Activated CD8-positive, alpha-beta memory T cell treated with anti-CD3 and anti-CD28 coated beads, Interleukin-2, amount 10 ng/mL, durations not matched to agents 7 days and 5 days (primary cell): Measurements from ENCODE around the gene RAB28. TPM values are rescaled to one million over a fixed set of nuclear protein-coding genes. Genes with fewer than 3 reads are reported as not detected.

Experiments used
- ATAC-seq: fragments of 150-1000 bp; cut with Tn5 transposase; one replicate; pipeline ENCODE4 v1.10.0; 2021; ENCODE audit warnings: moderate library complexity
- CTCF ChIA-PET: fragments of 350-600 bp; sonication (Branson Sonifier 250); formaldehyde crosslinking; loops from one replicate; lab custom pipeline; 2021; ENCODE audit warnings: antibody characterized with exemption; lab: Charles Lee
- DNase-seq: peaks from one replicate; pipeline ENCODE4 v3.0.0-alpha.2; 2020
- H3K27ac Mint-ChIP-seq: one replicate; pipeline ENCODE4 v1.8.0; 2021; ENCODE audit warnings: mild to moderate bottlenecking, mixed read lengths
- H3K27me3 Mint-ChIP-seq: one replicate; pipeline ENCODE4 v1.8.0; 2021; ENCODE audit warnings: mixed read lengths
- H3K36me3 Mint-ChIP-seq: one replicate; pipeline ENCODE4 v1.8.0; 2021; ENCODE audit warnings: mild to moderate bottlenecking, mixed read lengths
- H3K4me1 Mint-ChIP-seq: one replicate; pipeline ENCODE4 v1.8.0; 2021; ENCODE audit warnings: mixed read lengths
- H3K4me3 Mint-ChIP-seq: one replicate; pipeline ENCODE4 v1.8.0; 2021; ENCODE audit warnings: mild to moderate bottlenecking, moderate library complexity, mixed read lengths
- H3K9me3 Mint-ChIP-seq: one replicate; pipeline ENCODE4 v1.8.0; 2022; ENCODE audit warnings: low read depth, mixed read lengths
- total RNA-seq, 2 experiments: library from RNA; stranded (reverse); gene quantifications; one replicate each; pipeline ENCODE4 v1.2.3, GENCODE V29; 2021

RAB28 gene
- total RNA-seq, 2 experiments from 2014 or later = 13.7 to 19.0 TPM

DNA sequence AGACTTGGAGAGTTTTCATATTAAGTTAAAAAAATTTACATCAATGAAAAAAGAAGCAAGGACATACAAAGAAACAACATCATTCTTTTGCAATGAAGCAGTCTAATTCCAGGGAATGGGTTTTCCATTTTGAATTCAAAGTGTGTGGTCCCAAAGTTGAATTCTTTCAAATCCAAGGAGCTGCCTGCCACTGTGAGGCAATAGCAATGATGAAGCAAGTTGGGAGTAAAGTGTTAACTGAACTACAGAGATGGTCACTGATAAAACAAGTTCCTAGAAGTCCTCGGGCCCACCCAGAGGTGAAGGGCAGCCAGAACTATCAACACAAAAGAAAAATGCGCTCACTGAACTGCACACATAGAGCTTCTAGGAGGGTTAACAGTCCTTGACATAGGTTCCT, 115.9 kb downstream of the RAB28 start:
- CTCF ChIA-PET = no interaction called here
- DNase-seq (no peak), ATAC-seq (no peak)
- H3K27me3 Mint-ChIP-seq = no peaks in the 10 kb centered on the region
- H3K36me3 Mint-ChIP-seq = peaks cover 4% of the 10 kb centered on the region
- no peaks in the 10 kb centered on the region for H3K9me3 Mint-ChIP-seq
- no peaks in the 10 kb centered on the region for H3K4me1 Mint-ChIP-seq
- no peak overlapping the region for H3K4me3 Mint-ChIP-seq
- H3K27ac Mint-ChIP-seq = no peak overlapping the region

DNA sequence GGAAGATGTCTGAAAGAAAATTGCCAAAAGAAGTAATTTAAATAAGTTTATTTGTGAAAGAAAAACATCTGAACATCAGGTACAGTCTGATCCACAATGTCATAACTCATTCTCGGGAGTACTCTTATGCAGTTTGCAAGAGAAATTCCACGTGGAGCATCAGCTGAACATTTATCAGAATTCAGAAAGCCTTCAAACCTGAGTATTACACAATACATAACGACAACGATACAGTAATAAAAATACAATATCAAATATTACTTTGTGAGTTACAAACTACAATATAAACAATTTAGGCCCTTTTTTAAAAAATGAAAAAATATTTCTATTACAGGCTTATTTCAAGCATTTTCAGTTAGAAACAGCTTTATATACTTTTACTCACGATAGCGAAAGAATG, 116.4 kb downstream of the RAB28 start:
- H3K27me3 Mint-ChIP-seq = no peaks in the 10 kb centered on the region
- DNase-seq = no peak
- CTCF ChIA-PET = no interaction called here
- peaks cover 4% of the 10 kb centered on the region for H3K36me3 Mint-ChIP-seq
- H3K9me3 Mint-ChIP-seq = no peaks in the 10 kb centered on the region
- H3K4me1 Mint-ChIP-seq = no peaks in the 10 kb centered on the region
- H3K4me3 Mint-ChIP-seq = no peak overlapping the region
- no peak for ATAC-seq
- H3K27ac Mint-ChIP-seq = no peak overlapping the region

DNA sequence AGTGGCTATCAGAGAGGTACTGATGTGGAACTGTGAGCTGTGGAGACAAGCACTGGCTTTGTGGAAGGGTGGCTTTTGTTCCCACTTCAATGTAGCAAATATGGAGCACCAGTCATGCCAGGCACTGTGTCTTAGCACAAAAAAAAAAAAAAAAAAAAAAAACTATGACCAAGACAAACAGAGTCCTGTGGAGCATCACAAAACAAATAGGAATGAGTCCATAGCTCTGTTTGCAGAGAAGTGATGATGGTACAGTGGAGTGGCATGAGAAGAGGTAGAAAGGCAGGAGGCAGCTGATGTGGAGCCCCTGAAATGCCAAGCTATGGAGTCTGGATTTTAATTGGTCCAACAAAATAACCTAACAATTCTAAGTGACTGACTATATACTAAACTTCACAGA, 116.9 kb downstream of the RAB28 start:
- CTCF ChIA-PET = no interaction called here
- H3K4me1 Mint-ChIP-seq = no peaks in the 10 kb centered on the region
- H3K4me3 Mint-ChIP-seq = no peak overlapping the region
- H3K27ac Mint-ChIP-seq = no peak overlapping the region
- ATAC-seq = no peak
- DNase-seq = no peak
- no peaks in the 10 kb centered on the region for H3K27me3 Mint-ChIP-seq
- H3K9me3 Mint-ChIP-seq = no peaks in the 10 kb centered on the region
- H3K36me3 Mint-ChIP-seq = peaks cover 4% of the 10 kb centered on the region

DNA sequence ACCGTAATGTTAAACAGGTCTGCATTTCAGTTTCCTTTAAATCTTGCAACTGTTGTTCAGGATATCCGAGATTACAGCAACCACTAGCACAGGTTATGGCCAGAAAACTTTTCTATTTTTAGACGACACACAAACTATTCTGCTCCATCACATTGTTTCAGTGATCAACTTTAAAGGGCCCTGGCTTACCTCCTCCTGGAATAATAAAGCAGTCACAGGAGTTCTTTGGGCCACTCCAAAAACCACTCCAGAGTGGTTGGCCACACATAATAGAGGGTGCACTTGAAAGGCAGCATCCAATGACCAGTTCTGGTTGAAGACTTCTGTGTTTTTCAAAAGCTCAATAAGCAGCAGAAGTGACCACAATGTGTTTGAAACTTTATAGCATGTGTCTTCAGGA, 118.9 kb downstream of the RAB28 start:
- Mint-ChIP-seq H3K27ac (no peak overlapping the region), H3K4me3 (no peak overlapping the region), H3K4me1 (no peaks in the 10 kb centered on the region), H3K27me3 (no peaks in the 10 kb centered on the region), H3K36me3 (peaks cover 4% of the 10 kb centered on the region), H3K9me3 (no peaks in the 10 kb centered on the region)
- CTCF ChIA-PET = no interaction called here
- ATAC-seq = no peak
- no peak for DNase-seq

DNA sequence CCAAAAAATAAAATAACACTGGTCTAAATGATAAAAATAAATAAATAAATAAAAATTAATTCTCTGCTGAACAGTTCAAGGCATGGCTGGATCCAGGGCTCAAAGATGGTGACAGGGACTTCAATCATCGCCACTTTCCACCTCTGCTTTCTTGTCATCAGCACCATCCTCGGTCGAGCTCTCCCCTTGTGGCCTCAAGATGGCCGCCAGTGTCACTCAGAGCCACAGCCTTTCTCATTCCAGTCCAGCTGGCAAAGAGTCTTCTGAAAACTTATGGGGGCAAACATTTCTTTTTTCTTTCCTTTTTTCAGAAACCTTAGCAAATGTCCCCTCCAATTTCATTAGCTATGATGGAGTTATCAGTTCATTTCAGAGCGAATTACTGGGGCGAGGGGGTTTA, 119.5 kb downstream of the RAB28 start:
- Mint-ChIP-seq H3K4me1 (no peaks in the 10 kb centered on the region), H3K27ac (no peak overlapping the region), H3K4me3 (no peak overlapping the region), H3K36me3 (peaks cover 4% of the 10 kb centered on the region), H3K27me3 (no peaks in the 10 kb centered on the region), H3K9me3 (no peaks in the 10 kb centered on the region)
- ATAC-seq (no peak), DNase-seq (no peak)
- CTCF ChIA-PET = no interaction called here

DNA sequence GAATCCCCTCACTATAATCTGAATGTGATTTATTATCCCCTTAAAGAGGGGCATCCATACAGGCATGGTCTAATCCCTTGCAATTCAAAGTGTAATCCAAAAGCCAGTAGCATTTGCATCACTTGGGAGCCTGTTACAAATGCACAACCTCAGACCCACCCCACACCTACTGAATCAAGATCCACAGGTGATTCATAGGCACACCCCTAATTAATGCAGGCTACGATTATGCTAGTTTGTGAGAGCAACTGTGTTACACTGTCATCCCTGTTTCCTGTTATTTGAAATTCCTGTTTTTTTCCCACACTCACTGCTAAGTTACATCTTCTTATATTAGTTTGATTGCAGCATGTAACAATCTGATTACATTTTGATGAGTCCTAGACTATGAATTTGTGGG, 120.0 kb downstream of the RAB28 start:
- DNase-seq (no peak), ATAC-seq (no peak)
- Mint-ChIP-seq H3K27me3 (no peaks in the 10 kb centered on the region), H3K4me1 (no peaks in the 10 kb centered on the region), H3K9me3 (no peaks in the 10 kb centered on the region), H3K27ac (no peak overlapping the region), H3K36me3 (peaks cover 4% of the 10 kb centered on the region), H3K4me3 (no peak overlapping the region)
- CTCF ChIA-PET = no interaction called here

DNA sequence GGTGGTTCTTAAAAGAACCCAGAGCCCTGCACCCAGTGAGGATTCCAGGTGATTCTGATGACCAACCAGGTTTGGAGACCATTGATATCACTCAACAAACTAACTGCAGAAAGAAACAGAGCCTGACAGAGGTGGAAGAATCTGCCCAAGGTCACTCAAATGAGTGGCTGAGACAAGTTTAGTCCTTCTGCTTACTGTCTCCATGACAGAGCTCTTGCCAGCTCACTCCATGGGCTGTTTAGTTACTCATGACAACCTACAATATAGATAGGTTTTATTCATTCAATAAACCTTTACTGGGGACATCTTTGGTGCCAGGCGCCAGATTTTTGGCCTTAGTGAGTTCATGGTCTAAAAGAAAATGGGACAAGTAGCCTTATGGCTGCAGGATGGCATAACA, 124.3 kb downstream of the RAB28 start:
- Mint-ChIP-seq H3K27me3 (no peaks in the 10 kb centered on the region), H3K4me3 (no peak overlapping the region), H3K9me3 (no peaks in the 10 kb centered on the region), H3K4me1 (no peaks in the 10 kb centered on the region), H3K36me3 (peaks cover 7% of the 10 kb centered on the region), H3K27ac (no peak overlapping the region)
- ATAC-seq (no peak), DNase-seq (no peak)
- CTCF ChIA-PET = no interaction called here

DNA sequence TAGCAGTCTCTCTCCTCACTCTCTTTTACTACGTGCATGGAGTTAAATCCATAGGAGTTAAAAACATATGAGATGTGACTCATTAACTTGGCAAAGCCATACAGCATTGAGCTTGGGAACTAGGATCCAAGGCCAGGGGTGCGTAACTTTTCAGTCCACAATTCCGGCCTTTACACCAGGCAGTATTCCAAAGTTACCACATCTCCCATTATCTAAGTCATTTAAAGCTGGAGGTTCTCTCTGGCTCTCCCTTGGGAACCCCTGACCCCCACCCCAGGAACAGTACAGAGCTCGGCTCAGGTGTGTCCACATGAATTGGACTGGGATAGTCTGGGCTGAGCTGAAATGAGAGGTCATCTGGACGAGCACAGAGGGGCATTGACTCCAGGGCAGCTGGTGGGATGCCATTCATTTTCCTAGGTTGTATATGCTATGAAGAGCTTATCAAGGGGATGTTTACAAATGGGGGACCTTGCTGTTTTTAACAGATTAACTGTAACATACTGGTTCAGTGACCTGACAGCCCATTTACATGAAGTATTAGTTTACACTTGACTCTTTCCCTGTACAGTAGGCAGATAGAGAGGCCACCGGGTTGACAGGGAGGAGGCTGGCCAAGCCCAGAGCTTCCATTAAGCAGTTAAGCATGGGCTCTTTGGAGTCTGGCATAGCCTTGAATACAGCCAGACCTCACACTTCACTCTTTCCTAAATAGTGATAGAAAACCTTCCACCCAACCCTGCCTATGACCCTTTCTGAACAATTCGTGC, 128.8 kb downstream of the RAB28 start:
- Mint-ChIP-seq H3K36me3 (peaks cover 8% of the 10 kb centered on the region), H3K27ac (no peak overlapping the region), H3K4me3 (no peak overlapping the region), H3K9me3 (no peaks in the 10 kb centered on the region), H3K4me1 (no peaks in the 10 kb centered on the region), H3K27me3 (no peaks in the 10 kb centered on the region)
- DNase-seq (no peak), ATAC-seq (no peak)
- CTCF ChIA-PET = no interaction called here

DNA sequence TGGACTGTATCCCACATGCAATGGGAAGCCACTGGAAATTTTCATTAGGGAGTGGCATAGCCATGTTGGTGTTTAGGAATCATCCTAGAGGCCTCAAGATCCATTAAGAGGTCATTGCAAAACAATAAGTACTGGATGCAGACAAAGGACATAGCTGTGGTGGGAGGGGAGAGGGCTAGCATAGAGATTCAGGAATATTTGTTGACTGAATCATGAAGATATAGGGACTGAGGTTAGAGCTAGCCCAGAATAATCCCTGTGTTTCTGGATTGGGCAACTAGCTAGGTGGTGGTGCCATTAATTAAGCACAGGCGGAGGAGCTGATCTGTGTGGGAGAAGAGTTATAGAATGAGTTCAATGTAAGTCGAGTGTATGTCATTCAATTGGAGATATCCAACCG, 135.0 kb downstream of the RAB28 start:
- CTCF ChIA-PET = no interaction called here
- Mint-ChIP-seq H3K27me3 (no peaks in the 10 kb centered on the region), H3K4me3 (no peak overlapping the region), H3K27ac (no peak overlapping the region), H3K9me3 (peaks cover 6% of the 10 kb centered on the region), H3K4me1 (peaks cover 8% of the 10 kb centered on the region), H3K36me3 (peaks cover 6% of the 10 kb centered on the region)
- no peak for DNase-seq
- no peak for ATAC-seq

DNA sequence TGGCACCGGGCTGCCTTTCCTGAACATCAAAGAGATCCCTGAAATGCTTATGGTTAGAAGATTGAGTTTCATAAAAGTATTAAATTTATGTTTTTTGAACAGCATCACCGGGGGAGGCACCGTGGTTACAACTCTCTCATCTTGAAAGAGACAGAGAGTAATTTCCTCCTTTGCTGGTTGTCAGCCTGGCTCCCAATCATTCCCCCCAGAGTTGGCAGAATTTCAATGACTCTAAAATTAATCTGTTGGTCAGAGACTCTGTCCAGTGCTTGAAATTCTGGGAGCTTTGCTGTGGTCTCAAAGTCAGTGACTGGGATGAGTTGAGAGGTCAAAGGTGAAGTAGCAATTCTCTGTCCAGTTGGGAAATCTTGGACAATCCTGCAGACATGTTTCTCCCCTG, 135.9 kb downstream of the RAB28 start:
- H3K9me3 Mint-ChIP-seq = peaks cover 6% of the 10 kb centered on the region
- no peak overlapping the region for H3K4me3 Mint-ChIP-seq
- CTCF ChIA-PET = no interaction called here
- H3K27me3 Mint-ChIP-seq = no peaks in the 10 kb centered on the region
- H3K27ac Mint-ChIP-seq = no peak overlapping the region
- peaks cover 6% of the 10 kb centered on the region for H3K36me3 Mint-ChIP-seq
- ATAC-seq (no peak), DNase-seq (no peak)
- peaks cover 8% of the 10 kb centered on the region for H3K4me1 Mint-ChIP-seq

DNA sequence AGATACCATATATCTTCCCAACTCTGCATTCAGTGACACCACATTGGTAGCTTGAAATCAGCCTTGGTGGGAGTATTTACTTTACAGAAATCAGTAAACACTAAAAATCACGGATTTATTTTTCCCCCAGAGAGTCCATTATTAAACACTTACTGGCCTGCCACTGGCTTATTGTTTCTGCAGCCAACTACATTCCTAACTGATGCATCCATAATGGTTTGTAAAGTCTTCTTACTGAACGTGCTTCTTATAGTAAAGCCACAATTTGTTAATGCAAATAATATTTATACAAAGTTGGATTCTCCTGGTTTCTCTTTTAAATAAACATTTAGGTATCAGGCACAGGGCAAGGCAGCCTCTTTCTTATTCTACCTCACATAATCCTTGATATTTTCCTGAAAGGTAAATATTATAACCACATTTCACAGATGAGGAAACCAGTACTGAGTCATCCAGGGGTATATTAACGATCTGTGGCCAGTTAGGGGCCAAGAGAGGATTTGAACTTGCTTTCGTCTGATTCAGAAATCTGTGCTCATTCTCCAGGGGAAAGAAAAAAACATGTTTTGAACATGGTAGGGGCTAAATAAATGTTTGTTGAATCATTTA, 136.5 kb downstream of the RAB28 start:
- H3K27ac Mint-ChIP-seq = no peak overlapping the region
- CTCF ChIA-PET = no interaction called here
- no peak overlapping the region for H3K4me3 Mint-ChIP-seq
- no peak for DNase-seq
- H3K36me3 Mint-ChIP-seq = peaks cover 5% of the 10 kb centered on the region
- peaks cover 8% of the 10 kb centered on the region for H3K4me1 Mint-ChIP-seq
- no peak for ATAC-seq
- H3K9me3 Mint-ChIP-seq = peaks cover 6% of the 10 kb centered on the region
- no peaks in the 10 kb centered on the region for H3K27me3 Mint-ChIP-seq

DNA sequence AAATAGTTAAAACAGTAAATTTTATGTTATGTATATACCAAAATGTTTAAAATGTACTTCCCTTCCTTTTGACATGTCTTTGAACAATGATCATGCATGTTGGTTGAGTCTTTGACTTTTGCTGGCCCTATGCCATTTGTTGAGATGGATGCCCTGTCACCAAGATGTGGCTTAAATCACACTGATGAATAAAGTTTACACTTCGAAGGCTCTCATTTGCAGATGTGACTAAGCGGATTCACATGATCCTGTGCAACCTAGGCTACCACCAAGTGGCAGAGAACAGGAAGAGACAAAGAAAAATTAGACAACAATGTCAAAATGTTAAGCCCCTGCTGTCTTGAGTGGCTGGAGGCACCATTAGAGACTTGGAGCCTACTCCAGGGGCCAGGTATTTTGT, 139.9 kb downstream of the RAB28 start:
- H3K4me3 Mint-ChIP-seq = no peak overlapping the region
- peaks cover 6% of the 10 kb centered on the region for H3K9me3 Mint-ChIP-seq
- ATAC-seq (no peak), DNase-seq (no peak)
- CTCF ChIA-PET = no interaction called here
- H3K27ac Mint-ChIP-seq = no peak overlapping the region
- H3K4me1 Mint-ChIP-seq = peaks cover 8% of the 10 kb centered on the region
- H3K36me3 Mint-ChIP-seq = peaks cover 3% of the 10 kb centered on the region
- no peaks in the 10 kb centered on the region for H3K27me3 Mint-ChIP-seq

DNA sequence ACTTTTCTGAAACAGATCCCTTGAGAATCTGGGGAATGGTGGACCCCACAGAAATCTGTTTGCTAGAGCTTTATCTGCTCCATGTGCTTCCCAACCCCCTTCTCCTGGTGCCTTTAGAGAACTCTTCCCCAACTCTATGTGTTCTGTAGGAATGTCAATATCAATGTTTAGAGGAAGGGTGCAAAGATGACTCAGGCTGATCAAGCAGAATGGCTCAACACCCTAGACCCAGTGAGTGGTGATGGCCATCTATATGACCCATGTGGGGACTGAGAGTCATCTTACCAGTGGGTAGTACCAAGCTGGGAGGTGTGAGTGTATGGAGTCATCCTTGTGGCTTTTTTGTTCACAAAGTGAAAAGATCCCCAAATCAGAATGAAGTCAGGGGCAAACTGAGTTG, 143.5 kb downstream of the RAB28 start:
- H3K9me3 Mint-ChIP-seq = peaks cover 6% of the 10 kb centered on the region
- H3K27me3 Mint-ChIP-seq = no peaks in the 10 kb centered on the region
- H3K27ac Mint-ChIP-seq = no peak overlapping the region
- no peak for DNase-seq
- no peak overlapping the region for H3K4me3 Mint-ChIP-seq
- peaks cover 7% of the 10 kb centered on the region for H3K36me3 Mint-ChIP-seq
- CTCF ChIA-PET = no interaction called here
- H3K4me1 Mint-ChIP-seq = no peaks in the 10 kb centered on the region
- no peak for ATAC-seq

DNA sequence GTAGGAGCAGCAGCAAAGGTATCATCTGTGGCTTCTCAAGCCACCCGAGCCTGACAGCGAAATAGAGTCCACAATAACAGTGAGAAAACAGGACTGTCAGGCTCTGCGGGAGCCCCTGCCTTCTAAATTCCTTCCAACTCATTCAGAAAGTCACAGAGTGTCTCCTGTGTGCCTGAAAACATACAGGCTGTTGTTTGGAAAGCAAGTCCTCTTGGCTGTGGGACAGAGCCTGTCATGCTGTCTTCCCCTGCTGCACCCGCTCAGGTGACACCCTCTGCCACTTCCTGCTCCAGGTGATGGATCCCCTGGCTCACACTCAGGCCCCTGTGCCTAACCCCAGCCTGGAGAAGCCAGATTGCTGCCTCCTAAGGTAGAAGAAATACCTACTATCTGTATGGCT, 152.3 kb downstream of the RAB28 start:
- H3K4me3 Mint-ChIP-seq = no peak overlapping the region
- CTCF ChIA-PET = no interaction called here
- H3K27me3 Mint-ChIP-seq = no peaks in the 10 kb centered on the region
- ATAC-seq (no peak), DNase-seq (no peak)
- peaks cover 2% of the 10 kb centered on the region for H3K36me3 Mint-ChIP-seq
- H3K27ac Mint-ChIP-seq = no peak overlapping the region
- H3K9me3 Mint-ChIP-seq = peaks cover 2% of the 10 kb centered on the region
- no peaks in the 10 kb centered on the region for H3K4me1 Mint-ChIP-seq
